IPS-18c (cell line): ENCODE results near the gene TBRG4.
A peak's percentile ranks its signal among the peaks of the same experiment; 100 is the strongest.

Experiments used
- H3K4me3 ChIP-seq: 2 replicates; pipeline ENCODE4 v1.7.0; 2013; ENCODE audit warnings: low read depth, mild to moderate bottlenecking, low read length, moderate library complexity; ENCODE audit not compliant: insufficient read depth
- H3K9me3 ChIP-seq: one replicate; pipeline ENCODE4 v1.6.1; 2013; ENCODE audit warnings: mild to moderate bottlenecking, low read length, moderate library complexity; ENCODE audit not compliant: control insufficient read depth, insufficient read depth

Gene TBRG4

GRCh38 chr7:45103958-45104843, 7.3 kb downstream of the TBRG4 start:
- Histone ChIP-seq H3K9me3 (no peaks in the 10 kb centered on the region), H3K4me3 (no peak overlapping the region)

DNA sequence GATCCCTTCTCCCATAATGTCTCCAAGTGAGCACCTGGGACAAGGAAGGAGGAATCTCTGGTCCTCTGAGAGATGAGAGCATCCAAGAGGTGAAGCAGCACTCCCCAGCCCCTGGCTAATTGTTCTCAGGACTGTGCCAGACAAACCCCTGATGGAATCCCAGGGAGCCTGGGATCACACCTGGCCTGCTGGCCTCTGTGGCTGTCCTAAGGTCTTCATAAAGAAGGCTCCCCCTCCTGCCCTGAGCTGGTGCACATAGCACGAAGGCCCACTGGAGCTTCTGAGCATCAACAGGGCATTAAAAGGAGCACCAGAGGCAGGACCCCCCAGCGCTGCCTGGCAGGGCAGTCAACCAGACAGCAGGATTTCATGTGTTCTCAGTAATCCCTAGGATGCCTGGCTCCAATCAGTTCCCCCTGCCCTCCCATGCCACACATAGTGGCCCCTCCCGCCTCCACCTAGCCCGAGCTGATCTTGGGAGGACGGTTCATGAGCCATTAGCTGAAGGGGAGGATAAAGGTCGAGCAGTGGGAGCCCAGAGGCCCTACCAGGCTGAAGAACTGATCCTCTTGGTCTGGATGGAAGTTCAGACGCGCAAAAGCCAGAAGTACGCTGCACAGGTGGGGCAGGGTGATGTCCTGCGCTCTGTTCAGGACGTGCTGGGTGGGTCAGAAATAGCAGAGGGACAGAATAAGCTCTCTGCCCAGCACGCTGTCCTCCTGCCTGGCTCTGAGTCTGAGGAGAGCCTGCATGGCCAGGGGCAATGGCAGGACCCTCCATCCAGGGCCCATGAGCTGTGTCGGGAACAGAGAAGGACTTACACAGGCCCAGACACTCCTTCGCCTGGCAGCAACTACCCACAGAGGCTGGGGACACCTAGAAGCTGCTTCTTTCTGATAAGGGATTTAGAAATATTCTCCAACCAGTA, 8.4 kb downstream of the TBRG4 start:
- no peak overlapping the region for H3K4me3 ChIP-seq
- no peaks in the 10 kb centered on the region for H3K9me3 ChIP-seq

DNA sequence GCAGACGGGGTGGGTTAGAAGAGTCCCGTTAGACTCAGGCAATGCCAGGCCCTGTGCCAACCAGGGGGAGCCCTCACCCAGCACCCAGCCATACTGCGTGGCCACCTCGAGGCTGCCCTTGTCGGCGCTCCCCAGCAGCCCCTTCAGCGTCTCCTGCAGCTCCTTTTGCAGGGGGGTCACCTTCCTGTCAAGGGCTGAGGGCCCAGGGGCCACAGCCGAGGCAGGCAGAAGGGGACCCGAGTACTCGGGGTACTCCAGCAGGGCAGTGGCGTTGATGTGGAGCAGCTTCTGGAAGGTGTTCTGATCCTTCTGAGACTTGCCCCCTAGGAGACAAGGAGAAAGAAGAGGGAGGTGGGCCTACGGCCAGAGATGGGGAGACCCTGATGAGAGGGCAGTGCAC, 9.7 kb downstream of the TBRG4 start:
- no peak overlapping the region for H3K4me3 ChIP-seq
- H3K9me3 ChIP-seq: no peaks in the 10 kb centered on the region

- Histone ChIP-seq H3K9me3 (no peaks in the 10 kb centered on the region), H3K4me3 (no peak overlapping the region)
Measured at GRCh38 chr7:45100761-45101480, 10.6 kb downstream of the TBRG4 start.

DNA sequence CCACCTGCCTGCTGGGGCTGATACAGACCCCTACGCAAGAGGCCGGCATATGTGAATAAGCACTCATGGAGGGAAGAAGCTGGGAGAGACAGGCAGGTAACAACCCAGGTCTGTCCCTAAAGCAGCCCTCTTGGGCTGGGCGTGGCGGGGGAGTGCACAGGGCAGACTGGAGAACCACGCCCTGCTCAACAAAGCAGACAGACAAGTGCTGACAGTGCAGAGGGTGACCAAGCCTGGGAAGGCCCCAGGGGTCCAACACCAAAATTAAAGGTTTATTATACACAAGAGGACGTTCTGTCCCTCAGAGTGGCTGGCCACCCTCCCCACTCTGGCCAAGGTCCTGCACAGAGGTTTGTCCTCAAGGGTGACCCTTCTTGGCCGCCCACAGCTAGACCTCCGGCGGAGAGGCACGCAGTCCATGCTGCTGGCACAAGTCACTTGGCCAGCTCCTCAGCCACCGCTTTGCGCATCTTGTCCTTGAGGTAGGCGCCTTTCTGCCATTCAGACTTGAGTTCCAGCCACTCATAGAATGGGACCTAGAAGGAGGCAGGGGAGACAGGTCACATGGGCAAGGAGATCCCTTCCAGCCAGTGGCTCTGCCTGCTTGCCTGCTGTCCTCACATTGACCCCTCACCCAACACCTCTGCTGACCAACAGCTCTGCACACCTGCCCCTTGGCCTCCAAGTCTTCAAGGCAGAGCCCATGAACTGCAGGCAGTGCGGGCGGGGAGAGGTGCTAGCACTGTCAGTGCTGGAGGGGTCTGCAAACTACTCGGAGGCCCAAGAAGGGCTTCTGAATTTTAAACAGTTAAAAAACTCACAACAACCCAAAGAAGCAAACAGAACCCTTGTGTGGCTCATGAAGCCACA, 11.4 kb downstream of the TBRG4 start:
- Histone ChIP-seq H3K9me3 (no peaks in the 10 kb centered on the region), H3K4me3 (no peak overlapping the region)

- H3K4me3 ChIP-seq: no peak overlapping the region
- H3K9me3 ChIP-seq: no peaks in the 10 kb centered on the region
Measured at GRCh38 chr7:45098983-45099839, 12.3 kb downstream of the TBRG4 start.

GRCh38 chr7:45092931-45093235, 18.6 kb downstream of the TBRG4 start:
- no peak overlapping the region for H3K4me3 ChIP-seq
- no peaks in the 10 kb centered on the region for H3K9me3 ChIP-seq

DNA sequence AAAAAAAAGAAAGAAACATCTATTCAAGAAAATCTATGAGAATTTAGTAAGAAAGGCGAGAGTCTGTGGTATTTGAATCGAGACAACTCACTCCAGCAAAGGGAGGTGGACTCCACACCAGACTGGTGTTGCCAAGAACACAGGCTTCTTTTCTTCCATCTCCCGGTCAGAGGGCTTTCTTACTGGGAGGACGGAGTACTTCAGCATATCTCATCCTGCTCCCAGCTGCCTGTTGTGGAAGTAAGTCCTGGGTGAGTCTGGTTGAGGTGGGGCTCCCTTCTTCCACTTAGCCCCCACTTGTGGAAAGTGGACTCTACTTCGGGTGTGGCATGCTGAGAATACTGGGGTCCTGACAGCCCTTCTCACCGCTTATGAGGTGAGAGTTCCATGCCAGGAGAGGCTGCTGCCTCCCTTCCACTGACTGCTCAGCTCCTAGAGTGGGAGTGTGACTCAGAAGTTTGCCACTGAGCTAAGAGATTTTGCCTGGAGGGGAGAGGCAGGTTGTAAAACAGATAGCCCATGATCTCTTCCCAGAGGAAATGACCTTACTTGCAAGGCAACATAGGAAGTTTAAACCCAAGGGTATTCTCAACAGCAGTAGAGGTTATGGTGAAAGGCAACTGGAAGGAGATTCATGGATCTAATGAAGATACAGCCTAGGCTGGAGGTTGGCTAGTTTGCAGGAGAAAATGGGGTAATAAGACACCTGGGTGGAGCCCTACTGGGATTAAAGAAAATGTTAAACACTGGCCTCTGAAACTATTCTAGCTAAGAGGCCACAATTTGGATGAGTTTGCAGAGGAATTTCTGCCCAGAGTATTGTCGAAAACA, 19.2 kb downstream of the TBRG4 start:
- H3K9me3 ChIP-seq: no peaks in the 10 kb centered on the region
- H3K4me3 ChIP-seq: no peak overlapping the region

- Histone ChIP-seq H3K4me3 (peak overlapping the region; percentile 57), H3K9me3 (no peaks in the 10 kb centered on the region)
Measured at GRCh38 chr7:45089341-45089891, 22.1 kb downstream of the TBRG4 start.

DNA sequence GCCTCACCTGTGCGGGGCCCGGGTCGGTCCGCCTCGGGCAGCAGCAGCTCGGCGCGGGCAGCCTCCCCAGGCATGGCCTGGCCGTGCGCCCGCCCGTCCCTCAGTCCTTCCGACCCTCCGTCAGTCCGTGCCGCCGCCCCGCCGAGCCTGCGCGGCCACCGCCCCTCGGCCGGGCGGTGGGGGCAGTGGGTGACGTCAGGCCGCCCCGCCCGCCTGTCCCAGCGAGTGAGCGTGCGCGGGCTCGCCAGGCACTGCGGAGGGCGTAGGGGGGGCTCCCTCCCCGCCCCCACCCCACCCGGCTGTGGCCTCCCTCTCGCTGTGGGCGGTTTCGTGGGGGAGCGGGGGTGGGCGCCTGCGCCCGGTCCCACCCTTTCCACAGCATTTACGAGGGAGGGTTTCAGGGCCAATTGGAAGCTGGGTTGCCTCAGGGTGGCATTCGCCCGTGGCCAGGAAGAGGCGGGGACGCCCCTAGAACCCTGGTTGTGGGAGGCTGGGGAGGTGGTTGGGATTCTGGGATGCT, 22.6 kb downstream of the TBRG4 start, which contains the start of gene NACAD:
NACAD (minus strand) TSS at position 149 of the 520 bp plus-strand sequence; CDS start at position 74, 75 bp downstream.
- peak within 1 kb of the TSS; percentile 57 for H3K4me3 ChIP-seq
- H3K9me3 ChIP-seq: no peaks in the 10 kb centered on the region

GRCh38 chr7:45088146-45088701, 23.3 kb downstream of the TBRG4 start:
- H3K9me3 ChIP-seq: no peaks in the 10 kb centered on the region
- H3K4me3 ChIP-seq: peak overlapping the region; percentile 57

- Histone ChIP-seq H3K4me3 (peak overlapping the region; percentile 57; the same call in 1 of the 2 replicates), H3K9me3 (no peaks in the 10 kb centered on the region)
Measured at GRCh38 chr7:45087301-45088145, 24.0 kb downstream of the TBRG4 start.

- no peaks in the 10 kb centered on the region for H3K9me3 ChIP-seq
- no peak overlapping the region for H3K4me3 ChIP-seq
Measured at GRCh38 chr7:45086331-45087065, 25.0 kb downstream of the TBRG4 start.
